ENCODE measurements around the gene DPP10. TPM values are rescaled to one million over a fixed set of nuclear protein-coding genes. Genes with fewer than 3 reads are reported as not detected.

The DPP10 gene
- total RNA-seq, 1 experiment from 2014 or later: not detected

DNA sequence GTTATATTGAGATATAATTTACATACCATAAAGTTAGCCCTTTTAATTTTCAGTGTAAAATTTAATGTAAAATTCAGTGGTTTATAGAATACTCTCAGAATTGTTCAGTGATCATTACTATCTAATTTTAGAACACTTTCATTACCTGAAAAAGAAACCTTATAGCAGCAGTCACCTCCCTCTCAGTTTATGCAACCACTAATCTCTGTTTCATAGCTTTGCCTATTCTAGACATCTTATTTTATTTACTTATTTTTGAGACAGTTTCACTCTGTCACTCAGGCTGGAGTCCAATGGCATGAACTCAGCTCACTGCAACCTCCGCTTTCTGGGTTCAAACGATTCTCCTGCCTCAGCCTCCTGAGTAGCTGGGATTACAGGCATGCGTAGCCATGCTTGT is 479.6 kb downstream of the DPP10 start:
- no peak overlapping the region for H3K4me3 ChIP-seq (ENCODE audit: low read length)
- no peaks in the 10 kb centered on the region for H3K79me2 ChIP-seq (ENCODE audit: low read length)
- no peaks in the 10 kb centered on the region for H3K4me1 ChIP-seq (ENCODE audit: insufficient read depth, low read length)
- POLR2A ChIA-PET (ENCODE audit: unreplicated experiment): no interaction called here
- DNase-seq: no peak
- no peak overlapping the region for H3K27ac ChIP-seq (ENCODE audit: low read length)
- intact Hi-C loops (cut with micrococcal nuclease): no loop called here
- CTCF ChIA-PET: no interaction called here
- no peaks in the 10 kb centered on the region for H4K20me1 ChIP-seq (ENCODE audit: low read length)
- no peak overlapping the region for H3K4me2 ChIP-seq (ENCODE audit: low read length)
- H3K9me3 ChIP-seq (ENCODE audit: low read length): no peaks in the 10 kb centered on the region
- no peaks in the 10 kb centered on the region for H3K36me3 ChIP-seq (ENCODE audit: low read depth, low read length)
- TF ChIP-seq, protein P1, sequence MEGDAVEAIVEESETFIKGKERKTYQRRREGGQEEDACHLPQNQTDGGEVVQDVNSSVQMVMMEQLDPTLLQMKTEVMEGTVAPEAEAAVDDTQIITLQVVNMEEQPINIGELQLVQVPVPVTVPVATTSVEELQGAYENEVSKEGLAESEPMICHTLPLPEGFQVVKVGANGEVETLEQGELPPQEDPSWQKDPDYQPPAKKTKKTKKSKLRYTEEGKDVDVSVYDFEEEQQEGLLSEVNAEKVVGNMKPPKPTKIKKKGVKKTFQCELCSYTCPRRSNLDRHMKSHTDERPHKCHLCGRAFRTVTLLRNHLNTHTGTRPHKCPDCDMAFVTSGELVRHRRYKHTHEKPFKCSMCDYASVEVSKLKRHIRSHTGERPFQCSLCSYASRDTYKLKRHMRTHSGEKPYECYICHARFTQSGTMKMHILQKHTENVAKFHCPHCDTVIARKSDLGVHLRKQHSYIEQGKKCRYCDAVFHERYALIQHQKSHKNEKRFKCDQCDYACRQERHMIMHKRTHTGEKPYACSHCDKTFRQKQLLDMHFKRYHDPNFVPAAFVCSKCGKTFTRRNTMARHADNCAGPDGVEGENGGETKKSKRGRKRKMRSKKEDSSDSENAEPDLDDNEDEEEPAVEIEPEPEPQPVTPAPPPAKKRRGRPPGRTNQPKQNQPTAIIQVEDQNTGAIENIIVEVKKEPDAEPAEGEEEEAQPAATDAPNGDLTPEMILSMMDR (conservative IDR thresholded peaks at IDR 0.05; ENCODE audit: low read depth, low read length): no peak
- no peak for TF ChIP-seq EZH2phosphoT487 (IDR thresholded peaks at IDR 0.05; ENCODE audit: borderline replicate concordance, low read length)
- TF ChIP-seq EZH2 (IDR thresholded peaks at IDR 0.05; ENCODE audit: low read length, unreplicated experiment): no peak
- ATAC-seq: no peak
- no peaks in the 10 kb centered on the region for H3K9me2 ChIP-seq (replicated peaks; ENCODE audit: low read length)
- no TSS peak for BruUV-seq (replicated peaks)
- no peaks in the 10 kb centered on the region for H3K27me3 ChIP-seq (ENCODE audit: low read length)
- H2AFZ ChIP-seq (ENCODE audit: low read length): no peak overlapping the region
- no peak overlapping the region for H3K9ac ChIP-seq (ENCODE audit: low read length)
- H3F3A ChIP-seq (ENCODE audit: low read length, unreplicated experiment): no peaks in the 10 kb centered on the region

DNA sequence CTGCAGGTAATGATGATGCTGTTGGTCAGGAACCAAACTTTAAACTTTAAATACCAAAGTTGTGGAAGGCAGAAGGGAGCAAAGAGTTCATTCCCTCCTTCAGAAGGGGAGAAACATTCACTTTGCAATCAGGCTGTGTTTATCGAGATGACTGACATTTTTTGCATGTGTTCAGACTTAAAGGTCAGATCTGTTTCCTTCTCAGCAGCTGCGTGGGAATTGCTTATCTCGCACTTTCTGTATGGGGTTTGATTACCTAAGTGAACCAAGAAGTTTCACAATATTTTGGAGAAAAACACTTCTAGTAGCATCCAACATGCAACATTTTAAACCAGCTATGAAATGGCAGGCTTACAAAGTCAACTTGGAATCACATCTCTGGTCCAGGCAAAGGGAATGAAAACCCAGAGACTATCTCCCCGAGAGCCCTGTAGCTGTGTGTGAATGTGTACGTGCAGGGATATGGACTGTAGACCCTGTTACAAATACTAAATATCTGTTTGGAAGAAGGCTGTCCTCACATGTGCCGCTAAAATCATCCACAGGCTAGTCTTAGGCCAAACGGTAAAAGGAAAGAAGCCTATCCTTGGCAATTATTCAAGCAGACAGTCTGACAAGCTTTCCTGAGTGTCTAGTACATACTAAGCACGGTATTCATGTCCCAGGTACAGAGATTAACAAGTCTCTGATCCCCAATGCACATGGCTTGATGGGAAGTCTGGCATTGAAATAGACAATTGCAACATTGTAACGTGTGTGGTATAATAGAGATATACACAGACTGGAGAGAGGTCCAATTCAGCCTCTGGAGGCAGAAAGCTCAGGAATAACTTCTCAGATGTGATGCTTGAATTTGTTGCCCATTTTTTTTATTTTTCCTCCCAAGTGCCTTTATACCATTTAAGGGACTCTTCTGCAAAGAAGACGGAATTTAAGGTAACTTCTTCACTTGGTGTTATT is 483.1 kb downstream of the DPP10 start:
- Histone ChIP-seq H3K4me3 (ENCODE audit: low read length) (no peak overlapping the region), H3K27me3 (ENCODE audit: low read length) (no peaks in the 10 kb centered on the region), H3K36me3 (ENCODE audit: low read depth, low read length) (no peaks in the 10 kb centered on the region), H2AFZ (ENCODE audit: low read length) (no peak overlapping the region), H3K9ac (ENCODE audit: low read length) (no peak overlapping the region), H3K9me2 (replicated peaks; ENCODE audit: low read length) (no peaks in the 10 kb centered on the region), H3K79me2 (ENCODE audit: low read length) (no peaks in the 10 kb centered on the region), H4K20me1 (ENCODE audit: low read length) (no peaks in the 10 kb centered on the region), H3F3A (ENCODE audit: low read length, unreplicated experiment) (no peaks in the 10 kb centered on the region), H3K4me2 (ENCODE audit: low read length) (no peak overlapping the region), H3K4me1 (ENCODE audit: insufficient read depth, low read length) (no peaks in the 10 kb centered on the region), H3K9me3 (ENCODE audit: low read length) (no peaks in the 10 kb centered on the region), H3K27ac (ENCODE audit: low read length) (no peak overlapping the region)
- ATAC-seq (no peak), DNase-seq (no peak)
- ChIA-PET POLR2A (ENCODE audit: unreplicated experiment) (no interaction called here), CTCF (no interaction called here)
- no TSS peak for BruUV-seq (replicated peaks)
- TF ChIP-seq EZH2phosphoT487 (IDR thresholded peaks at IDR 0.05; ENCODE audit: borderline replicate concordance, low read length): no peak
- TF ChIP-seq, protein P1 (conservative IDR thresholded peaks at IDR 0.05; ENCODE audit: low read depth, low read length): no peak
- TF ChIP-seq EZH2 (IDR thresholded peaks at IDR 0.05; ENCODE audit: low read length, unreplicated experiment): no peak
- intact Hi-C loops (cut with micrococcal nuclease): no loop called here

GRCh38 chr2:114926303-114926702 is 483.9 kb downstream of the DPP10 start:
- DNase-seq (no peak), ATAC-seq (no peak)
- Histone ChIP-seq H3K79me2 (ENCODE audit: low read length) (no peaks in the 10 kb centered on the region), H3K4me2 (ENCODE audit: low read length) (no peak overlapping the region), H3K4me1 (ENCODE audit: insufficient read depth, low read length) (no peaks in the 10 kb centered on the region), H3K4me3 (ENCODE audit: low read length) (no peak overlapping the region), H3K9ac (ENCODE audit: low read length) (no peak overlapping the region), H2AFZ (ENCODE audit: low read length) (no peak overlapping the region), H3K36me3 (ENCODE audit: low read depth, low read length) (no peaks in the 10 kb centered on the region), H3K9me2 (replicated peaks; ENCODE audit: low read length) (no peaks in the 10 kb centered on the region), H3K9me3 (ENCODE audit: low read length) (no peaks in the 10 kb centered on the region), H3K27ac (ENCODE audit: low read length) (no peak overlapping the region), H3K27me3 (ENCODE audit: low read length) (no peaks in the 10 kb centered on the region), H3F3A (ENCODE audit: low read length, unreplicated experiment) (no peaks in the 10 kb centered on the region), H4K20me1 (ENCODE audit: low read length) (no peaks in the 10 kb centered on the region)
- intact Hi-C loops (cut with micrococcal nuclease): no loop called here
- POLR2A ChIA-PET (ENCODE audit: unreplicated experiment): no interaction called here
- no TSS peak for BruUV-seq (replicated peaks)
- CTCF ChIA-PET: no interaction called here
- no peak for TF ChIP-seq EZH2phosphoT487 (IDR thresholded peaks at IDR 0.05; ENCODE audit: borderline replicate concordance, low read length)
- TF ChIP-seq EZH2 (IDR thresholded peaks at IDR 0.05; ENCODE audit: low read length, unreplicated experiment): no peak
- TF ChIP-seq, protein P1 (conservative IDR thresholded peaks at IDR 0.05; ENCODE audit: low read depth, low read length): no peak

Measured in PC-3 (cell line).